HAP-1 (cell line): ENCODE results near the gene ICAM3.

Source experiments
- DNase-seq, 2 experiments: peaks; one replicate each; pipeline ENCODE4 v3.0.0-alpha.2; 2016 to 2020; ENCODE audit warnings: low spot score in 2 of 2
- H3K27me3 ChIP-seq: fragments of 250-450 bp; sonication (Bioruptor Pico); 2 replicates; pipeline ENCODE4 v1.5.1; 2020; ENCODE audit warnings: low read depth, mild to moderate bottlenecking, moderate library complexity
- H3K36me3 ChIP-seq: fragments of 250-450 bp; sonication (Bioruptor Pico); replicated peaks from 2 replicates; pipeline ENCODE4 v1.5.1; 2020; ENCODE audit warnings: mild to moderate bottlenecking
- H3K4me1 ChIP-seq: fragments of 250-450 bp; sonication (Bioruptor Pico); 2 replicates; pipeline ENCODE4 v1.5.1; 2020; ENCODE audit warnings: mild to moderate bottlenecking
- H3K4me3 ChIP-seq: fragments of 250-450 bp; sonication (Bioruptor Pico); 2 replicates; pipeline ENCODE4 v1.5.1; 2020; ENCODE audit warnings: mild to moderate bottlenecking, moderate library complexity
- H3K9me3 ChIP-seq: fragments of 250-450 bp; sonication (Bioruptor Pico); 2 replicates; pipeline ENCODE4 v1.5.1; 2020; ENCODE audit warnings: mild to moderate bottlenecking, moderate library complexity
- in situ Hi-C: fragments of 300-500 bp; cut with MboI; formaldehyde crosslinking; loops from 3 replicates; pipeline ENCODE4 v1.14.3; 2020; ENCODE audit warnings: low sequenced_read_pairs, inconsistent platforms, mixed read lengths

Gene ICAM3

DNA sequence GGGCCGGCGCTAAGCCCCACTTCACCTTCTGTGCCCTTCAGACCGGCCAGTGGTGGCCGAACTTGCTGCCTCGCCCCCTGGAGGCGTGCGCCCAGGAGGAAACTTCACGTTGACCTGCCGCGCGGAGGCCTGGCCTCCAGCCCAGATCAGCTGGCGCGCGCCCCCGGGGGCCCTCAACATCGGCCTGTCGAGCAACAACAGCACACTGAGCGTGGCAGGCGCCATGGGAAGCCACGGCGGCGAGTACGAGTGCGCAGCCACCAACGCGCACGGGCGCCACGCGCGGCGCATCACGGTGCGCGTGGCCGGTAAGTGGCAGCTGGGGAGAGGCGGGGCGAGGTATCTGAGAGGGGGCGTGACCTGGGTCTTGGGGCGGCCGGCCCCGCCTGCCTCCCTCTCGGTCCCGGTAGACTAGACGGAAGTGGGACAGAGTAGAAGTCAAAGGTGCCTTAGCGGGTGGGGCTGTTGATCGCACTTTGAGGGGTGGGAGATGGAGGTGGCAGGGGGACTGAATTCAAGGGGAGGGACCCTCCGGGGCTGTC, 44.0 kb downstream of the ICAM3 start:
- Histone ChIP-seq H3K27me3 (no peaks in the 10 kb centered on the region), H3K36me3 (peaks cover 10% of the 10 kb centered on the region)
- in situ Hi-C loops, result no loop called here

DNA sequence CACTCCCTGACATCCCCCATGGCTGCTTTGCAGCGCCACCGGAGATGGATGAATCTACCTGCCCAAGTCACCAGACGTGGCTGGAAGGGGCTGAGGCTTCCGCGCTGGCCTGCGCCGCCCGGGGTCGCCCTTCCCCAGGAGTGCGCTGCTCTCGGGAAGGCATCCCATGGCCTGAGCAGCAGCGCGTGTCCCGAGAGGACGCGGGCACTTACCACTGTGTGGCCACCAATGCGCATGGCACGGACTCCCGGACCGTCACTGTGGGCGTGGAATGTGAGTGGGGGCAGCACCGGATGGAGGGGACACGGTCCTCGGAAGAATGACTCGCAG, 45.1 kb downstream of the ICAM3 start:
- Histone ChIP-seq H3K9me3 (no peaks in the 10 kb centered on the region), H3K27me3 (no peaks in the 10 kb centered on the region), H3K4me1 (peaks cover 8% of the 10 kb centered on the region), H3K36me3 (peaks cover 10% of the 10 kb centered on the region), H3K4me3 (no peak overlapping the region)
- DNase-seq, result no peak
- in situ Hi-C loops, result no loop called here

More for the DNA sequence above, 44.0 kb downstream of the ICAM3 start:
- peaks cover 8% of the 10 kb centered on the region for H3K4me1 ChIP-seq
- H3K9me3 ChIP-seq, result no peaks in the 10 kb centered on the region
- DNase-seq, result no peak
- no peak overlapping the region for H3K4me3 ChIP-seq

DNA sequence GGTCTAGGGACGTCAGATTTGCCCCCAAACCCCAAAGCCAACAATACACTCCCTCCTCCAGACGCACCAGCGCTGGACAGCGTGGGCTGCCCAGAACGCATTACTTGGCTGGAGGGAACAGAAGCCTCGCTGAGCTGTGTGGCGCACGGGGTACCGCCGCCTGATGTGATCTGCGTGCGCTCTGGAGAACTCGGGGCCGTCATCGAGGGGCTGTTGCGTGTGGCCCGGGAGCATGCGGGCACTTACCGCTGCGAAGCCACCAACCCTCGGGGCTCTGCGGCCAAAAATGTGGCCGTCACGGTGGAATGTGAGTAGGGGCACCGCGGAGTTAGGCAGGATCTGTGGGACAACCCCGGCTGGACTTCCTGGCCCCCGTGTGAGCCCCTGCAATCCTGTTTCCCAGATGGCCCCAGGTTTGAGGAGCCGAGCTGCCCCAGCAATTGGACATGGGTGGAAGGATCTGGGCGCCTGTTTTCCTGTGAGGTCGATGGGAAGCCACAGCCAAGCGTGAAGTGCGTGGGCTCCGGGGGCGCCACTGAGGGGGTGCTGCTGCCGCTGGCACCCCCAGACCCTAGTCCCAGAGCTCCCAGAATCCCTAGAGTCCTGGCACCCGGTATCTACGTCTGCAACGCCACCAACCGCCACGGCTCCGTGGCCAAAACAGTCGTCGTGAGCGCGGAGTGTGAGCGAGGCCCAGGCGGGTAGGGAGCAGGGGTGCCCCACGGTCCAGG, 45.6 kb downstream of the ICAM3 start:
- peaks cover 11% of the 10 kb centered on the region for H3K4me1 ChIP-seq
- H3K9me3 ChIP-seq, result no peaks in the 10 kb centered on the region
- no peaks in the 10 kb centered on the region for H3K27me3 ChIP-seq
- H3K4me3 ChIP-seq, result no peak overlapping the region
- peaks cover 10% of the 10 kb centered on the region for H3K36me3 ChIP-seq
- in situ Hi-C loops, result no loop called here
- DNase-seq, result no peak

DNA sequence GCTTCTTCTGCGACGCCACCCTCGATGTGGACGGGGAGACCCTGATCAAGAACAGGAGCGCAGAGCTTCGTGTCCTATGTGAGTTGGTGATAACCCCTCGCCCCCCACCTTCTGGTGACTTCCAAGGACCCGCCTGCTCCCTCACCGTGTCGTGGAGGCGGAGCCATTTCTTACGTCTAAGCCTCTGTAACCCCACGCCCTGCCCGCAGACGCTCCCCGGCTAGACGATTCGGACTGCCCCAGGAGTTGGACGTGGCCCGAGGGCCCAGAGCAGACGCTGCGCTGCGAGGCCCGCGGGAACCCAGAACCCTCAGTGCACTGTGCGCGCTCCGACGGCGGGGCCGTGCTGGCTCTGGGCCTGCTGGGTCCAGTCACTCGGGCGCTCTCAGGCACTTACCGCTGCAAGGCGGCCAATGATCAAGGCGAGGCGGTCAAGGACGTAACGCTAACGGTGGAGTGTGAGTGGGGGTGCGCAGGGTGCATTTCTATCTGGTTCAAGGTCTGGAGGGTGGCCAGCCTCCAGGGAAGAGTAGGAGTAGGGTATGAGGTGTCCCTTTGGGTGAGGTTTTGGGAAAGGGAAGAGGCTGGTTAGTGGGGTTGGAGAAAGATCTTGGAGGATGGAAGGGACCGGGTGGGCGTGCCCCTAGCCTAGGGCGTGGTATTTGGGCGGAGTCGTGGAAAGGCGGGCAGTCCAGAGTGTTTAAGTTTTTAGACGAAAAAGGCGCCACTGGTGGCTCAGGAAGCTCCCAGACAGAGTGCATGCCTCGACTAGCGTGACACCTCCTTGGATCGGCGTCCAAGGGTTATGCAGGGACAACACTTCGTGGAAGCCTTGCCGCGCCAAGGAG, 46.4 kb downstream of the ICAM3 start:
- in situ Hi-C loops, result no loop called here
- peaks cover 10% of the 10 kb centered on the region for H3K36me3 ChIP-seq
- no peak for DNase-seq
- peak overlapping the region; percentile 51 for H3K4me3 ChIP-seq
- no peaks in the 10 kb centered on the region for H3K27me3 ChIP-seq
- H3K9me3 ChIP-seq, result no peaks in the 10 kb centered on the region
- peaks cover 14% of the 10 kb centered on the region for H3K4me1 ChIP-seq

DNA sequence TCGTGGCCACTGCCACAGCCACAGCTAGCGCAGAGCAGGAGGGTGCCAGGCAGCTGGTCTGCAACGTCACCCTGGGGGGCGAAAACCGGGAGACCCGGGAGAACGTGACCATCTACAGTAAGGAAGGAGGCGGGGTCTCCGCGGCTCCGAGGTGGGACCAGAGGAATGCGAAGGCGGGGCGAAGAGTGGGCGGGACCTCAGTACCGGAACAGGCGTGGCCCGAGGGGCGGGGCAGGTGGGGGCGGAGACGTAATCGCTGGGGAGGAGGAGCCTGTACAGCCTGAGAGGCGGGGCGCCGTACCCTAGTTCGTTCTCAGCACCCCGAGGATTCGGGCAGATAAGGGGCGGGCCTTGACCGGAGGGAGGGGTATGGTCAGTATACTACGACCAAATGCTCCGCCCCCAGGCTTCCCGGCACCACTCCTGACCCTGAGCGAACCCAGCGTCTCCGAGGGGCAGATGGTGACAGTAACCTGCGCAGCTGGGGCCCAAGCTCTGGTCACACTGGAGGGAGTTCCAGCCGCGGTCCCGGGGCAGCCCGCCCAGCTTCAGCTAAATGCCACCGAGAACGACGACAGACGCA, 47.1 kb downstream of the ICAM3 start:
- in situ Hi-C loops, result no loop called here
- H3K36me3 ChIP-seq, result peaks cover 10% of the 10 kb centered on the region
- H3K9me3 ChIP-seq, result no peaks in the 10 kb centered on the region
- H3K4me1 ChIP-seq, result peaks cover 14% of the 10 kb centered on the region
- no peaks in the 10 kb centered on the region for H3K27me3 ChIP-seq
- DNase-seq, result peak; percentile 64 to 95
- peak overlapping the region; percentile 51 for H3K4me3 ChIP-seq

DNA sequence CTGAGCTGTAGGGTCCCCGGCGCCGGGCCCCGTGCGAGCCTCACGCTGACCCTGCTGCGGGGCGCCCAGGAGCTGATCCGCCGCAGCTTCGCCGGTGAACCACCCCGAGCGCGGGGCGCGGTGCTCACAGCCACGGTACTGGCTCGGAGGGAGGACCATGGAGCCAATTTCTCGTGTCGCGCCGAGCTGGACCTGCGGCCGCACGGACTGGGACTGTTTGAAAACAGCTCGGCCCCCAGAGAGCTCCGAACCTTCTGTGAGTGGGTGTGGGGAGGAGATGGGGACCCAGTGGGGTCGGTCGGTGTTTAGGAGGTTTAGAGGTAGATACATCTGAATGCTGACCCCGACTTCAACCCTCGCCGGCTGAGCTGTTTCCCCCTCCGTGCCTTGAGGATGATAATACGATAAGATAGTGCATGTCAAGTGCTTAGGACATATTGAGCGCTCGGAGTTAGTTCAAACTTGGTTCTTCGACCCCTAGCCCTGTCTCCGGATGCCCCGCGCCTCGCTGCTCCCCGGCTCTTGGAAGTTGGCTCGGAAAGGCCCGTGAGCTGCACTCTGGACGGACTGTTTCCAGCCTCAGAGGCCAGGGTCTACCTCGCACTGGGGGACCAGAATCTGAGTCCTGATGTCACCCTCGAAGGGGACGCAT, 47.7 kb downstream of the ICAM3 start:
- DNase-seq, result no peak
- in situ Hi-C loops, result no loop called here
- no peaks in the 10 kb centered on the region for H3K9me3 ChIP-seq
- peaks cover 10% of the 10 kb centered on the region for H3K36me3 ChIP-seq
- peak overlapping the region; percentile 51 for H3K4me3 ChIP-seq
- H3K27me3 ChIP-seq, result no peaks in the 10 kb centered on the region
- peaks cover 14% of the 10 kb centered on the region for H3K4me1 ChIP-seq

DNA sequence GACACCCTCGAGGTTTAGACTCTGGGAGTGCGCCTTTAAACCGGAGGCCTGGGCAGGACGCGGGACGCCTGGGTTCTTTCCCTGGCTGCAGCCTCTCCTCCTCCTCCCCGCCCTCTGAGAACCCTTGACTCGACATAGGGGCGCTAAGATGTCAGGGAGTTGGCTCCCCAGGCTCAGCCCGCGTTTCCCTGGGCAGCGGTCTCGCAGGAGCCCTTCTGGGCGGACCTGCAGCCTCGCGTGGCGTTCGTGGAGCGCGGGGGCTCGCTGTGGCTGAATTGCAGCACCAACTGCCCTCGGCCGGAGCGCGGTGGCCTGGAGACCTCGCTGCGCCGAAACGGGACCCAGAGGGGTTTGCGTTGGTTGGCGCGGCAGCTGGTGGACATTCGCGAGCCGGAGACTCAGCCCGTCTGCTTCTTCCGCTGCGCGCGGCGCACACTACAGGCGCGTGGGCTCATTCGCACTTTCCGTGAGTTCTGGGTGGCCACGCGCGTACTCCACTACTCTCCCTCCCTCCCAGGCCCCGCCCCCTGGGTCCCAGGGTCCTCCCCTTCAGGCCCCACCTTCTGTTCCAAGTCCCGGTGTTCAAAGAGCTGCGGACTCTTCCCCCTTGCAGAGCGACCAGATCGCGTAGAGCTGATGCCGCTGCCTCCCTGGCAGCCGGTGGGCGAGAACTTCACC, 48.4 kb downstream of the ICAM3 start:
- peaks cover 10% of the 10 kb centered on the region for H3K36me3 ChIP-seq
- peak; percentile 55 to 89 for DNase-seq
- H3K27me3 ChIP-seq, result no peaks in the 10 kb centered on the region
- in situ Hi-C loops, result no loop called here
- peak overlapping the region; percentile 51 for H3K4me3 ChIP-seq
- H3K9me3 ChIP-seq, result no peaks in the 10 kb centered on the region
- H3K4me1 ChIP-seq, result peaks cover 14% of the 10 kb centered on the region

DNA sequence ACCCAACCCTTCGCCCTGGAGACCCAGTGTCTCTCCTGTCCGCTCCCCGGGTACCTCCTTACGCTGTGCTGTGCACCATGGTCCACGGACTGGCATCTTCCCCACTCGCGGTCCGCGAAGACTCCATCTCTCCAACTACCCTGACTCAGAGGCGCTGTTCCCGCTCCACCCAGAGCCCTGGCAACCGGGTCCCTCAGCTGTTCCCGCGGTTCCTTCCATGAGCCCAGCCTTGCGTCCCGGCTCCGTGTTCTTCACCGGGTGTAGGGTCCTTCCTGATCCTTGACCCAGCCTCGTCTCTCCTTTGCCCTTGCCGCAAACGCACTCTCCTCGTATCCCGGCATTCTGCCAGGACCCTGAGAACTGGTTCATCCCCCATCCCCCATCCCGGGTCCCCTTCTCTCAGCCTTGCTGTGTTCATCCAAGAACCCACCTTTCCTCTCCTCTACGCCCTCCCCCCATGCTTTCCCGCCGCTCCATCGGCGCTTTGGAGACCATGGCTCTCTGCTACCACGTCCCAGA, 49.0 kb downstream of the ICAM3 start:
- H3K36me3 ChIP-seq, result peaks cover 10% of the 10 kb centered on the region
- no peaks in the 10 kb centered on the region for H3K27me3 ChIP-seq
- H3K4me3 ChIP-seq, result peak overlapping the region; percentile 51
- in situ Hi-C loops, result no loop called here
- H3K4me1 ChIP-seq, result peaks cover 14% of the 10 kb centered on the region
- no peaks in the 10 kb centered on the region for H3K9me3 ChIP-seq
- peak in 1 of 2 experiments; percentile 59 for DNase-seq

DNA sequence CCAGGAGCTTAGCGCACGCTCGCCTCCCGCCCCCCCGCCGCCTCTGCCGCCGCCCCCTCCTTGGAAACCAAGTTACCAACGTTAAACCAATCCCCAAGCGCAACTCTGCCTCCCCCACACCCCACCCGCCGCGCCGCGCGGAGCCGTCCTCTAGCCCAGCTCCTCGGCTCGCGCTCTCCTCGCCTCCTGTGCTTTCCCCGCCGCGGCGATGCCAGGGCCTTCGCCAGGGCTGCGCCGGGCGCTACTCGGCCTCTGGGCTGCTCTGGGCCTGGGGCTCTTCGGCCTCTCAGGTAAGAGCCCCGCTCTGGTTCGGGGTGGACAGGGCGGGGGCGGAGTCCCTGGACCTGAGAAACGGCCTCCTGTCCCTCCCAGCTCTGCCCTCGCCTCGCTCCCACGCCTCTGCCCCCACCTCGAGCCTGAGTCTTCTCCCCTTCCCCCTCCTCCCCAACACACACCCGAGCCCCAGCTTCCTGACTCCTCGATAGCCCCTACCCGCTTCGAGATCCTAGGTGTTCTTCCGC, 49.5 kb downstream of the ICAM3 start, which contains the start of gene ICAM5:
Gene ICAM5 (plus strand): TSS at position 117 of the 521 bp plus-strand sequence. CDS start 92 bp downstream, at position 209.
- in situ Hi-C loops, result no loop called here
- DNase-seq, result no peak
- no peaks in the 10 kb centered on the region for H3K9me3 ChIP-seq
- H3K4me3 ChIP-seq, result peak within 1 kb of the TSS; percentile 51
- H3K36me3 ChIP-seq, result peaks cover 10% of the 10 kb centered on the region
- H3K4me1 ChIP-seq, result peaks cover 14% of the 10 kb centered on the region
- H3K27me3 ChIP-seq, result no peaks in the 10 kb centered on the region

DNA sequence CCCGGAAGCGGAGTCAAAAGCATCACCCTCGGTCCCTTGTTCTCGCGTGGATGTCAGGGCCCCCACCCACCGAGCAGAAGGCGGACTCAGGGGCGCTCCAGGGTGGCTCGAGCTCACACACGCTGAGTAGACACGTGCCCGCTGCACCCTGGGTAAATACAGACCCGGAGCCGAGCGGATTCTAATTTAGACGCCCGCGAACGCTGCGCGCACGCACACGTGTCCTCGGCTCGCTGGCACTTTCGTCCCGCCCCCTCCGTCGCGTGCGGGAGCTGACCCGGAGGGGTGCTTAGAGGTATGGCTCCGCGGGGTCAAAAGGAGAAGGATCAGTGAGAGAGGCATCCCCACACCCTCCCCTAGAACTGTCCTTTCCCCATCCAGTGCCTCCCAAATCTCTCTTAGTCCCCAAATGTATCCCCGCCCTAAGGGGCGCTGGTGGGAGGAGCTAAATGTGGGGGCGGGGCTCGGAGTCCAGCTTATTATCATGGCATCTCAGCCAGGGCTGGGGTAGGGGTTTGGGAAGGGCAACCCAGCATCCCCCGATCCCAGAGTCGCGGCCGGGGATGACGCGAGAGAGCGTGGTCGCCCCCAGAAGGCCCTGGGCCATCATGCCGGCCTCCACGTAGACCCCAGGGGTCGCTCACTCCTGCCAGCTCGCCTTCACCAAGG, 50.1 kb downstream of the ICAM3 start:
- peaks cover 10% of the 10 kb centered on the region for H3K36me3 ChIP-seq
- H3K9me3 ChIP-seq, result no peaks in the 10 kb centered on the region
- DNase-seq, result peak; percentile 75 to 90
- H3K27me3 ChIP-seq, result no peaks in the 10 kb centered on the region
- peak overlapping the region; percentile 51 for H3K4me3 ChIP-seq
- H3K4me1 ChIP-seq, result peaks cover 14% of the 10 kb centered on the region
- in situ Hi-C loops, result no loop called here

DNA sequence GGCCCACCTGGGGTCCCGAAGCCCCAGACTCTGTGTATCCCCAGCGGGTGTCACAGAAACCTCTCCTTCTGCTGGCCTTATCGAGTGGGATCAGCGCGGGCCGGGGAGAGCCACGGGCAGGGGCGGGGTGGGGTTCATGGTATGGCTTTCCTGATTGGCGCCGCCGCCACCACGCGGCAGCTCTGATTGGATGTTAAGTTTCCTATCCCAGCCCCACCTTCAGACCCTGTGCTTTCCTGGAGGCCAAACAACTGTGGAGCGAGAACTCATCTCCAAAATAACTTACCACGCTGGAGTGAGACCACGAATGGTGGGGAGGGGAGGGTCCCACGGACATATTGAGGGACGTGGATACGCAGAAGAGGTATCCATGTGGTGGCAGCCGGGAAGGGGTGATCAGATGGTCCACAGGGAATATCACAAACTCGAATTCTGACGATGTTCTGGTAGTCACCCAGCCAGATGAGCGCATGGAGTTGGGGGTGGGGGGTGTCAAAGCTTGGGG, 50.7 kb downstream of the ICAM3 start:
- H3K36me3 ChIP-seq, result peaks cover 7% of the 10 kb centered on the region
- H3K9me3 ChIP-seq, result no peaks in the 10 kb centered on the region
- H3K4me1 ChIP-seq, result peaks cover 14% of the 10 kb centered on the region
- no peaks in the 10 kb centered on the region for H3K27me3 ChIP-seq
- peak overlapping the region; percentile 51 for H3K4me3 ChIP-seq
- in situ Hi-C loops, result no loop called here
- DNase-seq, result peak; percentile 86 to 92
